Activated CD4-positive, alpha-beta T cell treated with anti-CD3 and anti-CD28 coated beads, Interleukin-2, amount 50 U/mL, for 48 hours (primary cell): ENCODE results near the gene OIP5.
"Not testable (repeated sequence)": the region's sequence is repeated elsewhere in the genome, so short reads cannot be mapped to it uniquely, and the experiment has no call there.

Experiments used
- DNase-seq, 2 experiments: peaks; one replicate each; pipeline ENCODE4 v3.0.0-alpha.2; 2020

OIP5 gene

GRCh38 chr15:41301587-41301986 is 30.8 kb downstream of the OIP5 start:
- DNase-seq, result no peak

- not testable (repeated sequence) for DNase-seq
These were observed 31.3 kb downstream of the OIP5 start for GRCh38 chr15:41301139-41301538.

GRCh38 chr15:41292521-41292920 is 39.9 kb downstream of the OIP5 start:
- DNase-seq, result no peak

- no peak for DNase-seq
These were observed 41.2 kb downstream of the OIP5 start for GRCh38 chr15:41291065-41291631.

GRCh38 chr15:41289953-41290352 is 42.4 kb downstream of the OIP5 start:
- DNase-seq, result no peak

- no peak for DNase-seq
These were observed 43.9 kb downstream of the OIP5 start for GRCh38 chr15:41288464-41288863.

- DNase-seq, result no peak
These were observed 45.6 kb downstream of the OIP5 start for GRCh38 chr15:41286665-41287333.

GRCh38 chr15:41285285-41285684 is 47.1 kb downstream of the OIP5 start:
- DNase-seq, result no peak

GRCh38 chr15:41284427-41285177 is 47.8 kb downstream of the OIP5 start:
- DNase-seq, result no peak

- peak; percentile 97 to 98 for DNase-seq
These were observed 48.6 kb downstream of the OIP5 start for GRCh38 chr15:41283653-41284426.

GRCh38 chr15:41282980-41283652 is 49.3 kb downstream of the OIP5 start:
- DNase-seq, result peak in 1 of 2 experiments; percentile 10

GRCh38 chr15:41282436-41282835 is 50.0 kb downstream of the OIP5 start:
- not testable (repeated sequence) for DNase-seq

- DNase-seq, result no peak
These were observed 51.2 kb downstream of the OIP5 start for GRCh38 chr15:41281236-41281635.

- no peak for DNase-seq
These were observed 52.7 kb downstream of the OIP5 start for GRCh38 chr15:41279535-41280283.

GRCh38 chr15:41278319-41278718 is 54.1 kb downstream of the OIP5 start:
- no peak for DNase-seq

- no peak for DNase-seq
These were observed 55.6 kb downstream of the OIP5 start for GRCh38 chr15:41276831-41277230.

- no peak for DNase-seq
These were observed 62.5 kb downstream of the OIP5 start for GRCh38 chr15:41269887-41270286.

- DNase-seq, result no peak
These were observed 68.5 kb downstream of the OIP5 start for GRCh38 chr15:41263891-41264351.

GRCh38 chr15:41262571-41262970 is 69.8 kb downstream of the OIP5 start:
- DNase-seq, result no peak

- DNase-seq, result not testable (repeated sequence)
These were observed 71.5 kb downstream of the OIP5 start for GRCh38 chr15:41260924-41261323.

GRCh38 chr15:41259546-41260189 is 72.7 kb downstream of the OIP5 start:
- no peak for DNase-seq
